ENCODE data around the gene CCDC112.

GRCh38 chr5:115324021-115324420 lies 27.6 kb upstream of the CCDC112 start:
- no peak for TF ChIP-seq CTCF (IDR thresholded peaks at IDR 0.05; ENCODE audit: insufficient read depth, low read depth, low read length)
- no peak for TF ChIP-seq EZH2 (IDR thresholded peaks at IDR 0.05; ENCODE audit: insufficient read depth, low read length)

Measured in astrocyte (in vitro differentiated cells and primary cell).